ENCODE measurements around the gene FOSL2. TPM values are rescaled to one million over a fixed set of nuclear protein-coding genes. Genes with fewer than 3 reads are reported as not detected.

The FOSL2 gene
- total and polyA plus RNA-seq, 10 of the 15 experiments (the other 5 are each of a cell fraction or from before 2014, with no cell fraction given) = 0.05 to 1.3 (median 0.34) TPM

DNA sequence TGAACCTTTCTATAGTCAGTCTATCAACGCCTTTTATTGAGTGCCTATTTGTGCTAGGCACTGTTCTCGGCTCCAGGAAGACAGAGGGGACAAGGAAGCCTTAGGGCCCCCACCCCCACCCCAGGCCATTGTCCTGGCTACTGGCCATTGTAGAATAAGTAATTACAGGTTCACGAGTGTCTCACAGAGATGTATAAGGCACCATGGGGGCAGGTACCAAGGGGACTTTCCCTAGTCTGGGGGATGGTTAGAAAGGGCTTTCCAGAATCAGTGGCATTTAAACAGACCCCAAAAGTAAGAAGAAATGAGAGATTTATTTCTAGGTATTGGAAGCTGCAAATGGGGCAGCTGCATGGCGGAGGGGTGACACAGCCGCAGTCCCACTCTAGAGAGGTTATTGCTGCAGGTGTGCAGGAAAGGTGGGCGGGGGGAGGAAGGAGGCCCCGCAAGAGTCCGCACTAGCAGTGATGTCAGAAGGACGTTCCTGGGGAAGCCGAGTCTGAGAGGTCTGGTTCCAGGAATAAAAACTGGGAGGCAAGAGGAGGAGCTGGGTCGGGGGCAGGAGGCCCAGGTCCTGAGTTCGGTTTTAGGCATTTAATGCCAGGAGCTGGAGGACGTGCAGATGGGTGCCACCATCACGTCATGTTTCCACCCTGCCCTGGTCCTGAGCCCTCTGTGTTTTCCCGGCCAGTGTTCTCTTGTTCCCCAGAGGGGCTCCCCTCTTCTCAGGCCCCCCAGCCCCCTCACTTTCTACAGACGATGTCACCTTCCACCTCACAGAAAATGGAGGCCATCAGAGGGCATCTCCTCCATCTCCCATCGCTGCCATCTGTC lies 30.5 kb downstream of the FOSL2 start:
- Histone ChIP-seq H3K79me2 (ENCODE audit: control insufficient read depth, insufficient read depth, low read length) (no peaks in the 10 kb centered on the region), H4K20me1 (ENCODE audit: control insufficient read depth, insufficient read depth) (no peaks in the 10 kb centered on the region), H3K27me3 (replicated peaks in 1 of 2; ENCODE audit: control insufficient read depth in 2 of 2, insufficient read depth in 2 of 2, low read length in 1 of 2) (no peaks in the 10 kb centered on the region; a peak in 2 of 4 replicates), H3K4me2 (ENCODE audit: control insufficient read depth, insufficient read depth) (no peak overlapping the region), H3K4me3 (no peak overlapping the region), H3K9ac (ENCODE audit: control insufficient read depth, insufficient read depth, low read length) (no peak overlapping the region), H3K9me3 (replicated peaks; ENCODE audit: control insufficient read depth, insufficient read depth, low read length) (no peaks in the 10 kb centered on the region), H2AFZ (ENCODE audit: control insufficient read depth, low read depth, low read length) (no peak overlapping the region), H3K27ac (ENCODE audit: control insufficient read depth, insufficient read depth) (no peak overlapping the region), H3K36me3 (ENCODE audit: control insufficient read depth in 2 of 2, insufficient read depth in 2 of 2, low read length in 1 of 2) (no peaks in the 10 kb centered on the region), H3K4me1 (ENCODE audit: control insufficient read depth, insufficient read depth, low read length) (no peaks in the 10 kb centered on the region)
- ChIA-PET RAD21 (ENCODE audit: unreplicated experiment) (no interaction called here), SMC1A (ENCODE audit: uncharacterized antibody, unreplicated experiment) (interaction anchor here (0.6 to 1.5 kb wide), 2 partner anchors 586 to 610 kb away, joined by 3 read pairs; no protein-coding TSS in a partner anchor), POLR2A (no interaction called here), CTCF (no interaction called here)
- ATAC-seq (no peak), FAIRE-seq (no peak), DNase-seq (ENCODE audit: low read depth, low spot score) (no peak)
- 22% methylated on average over 17 of the region's 17 CpGs for WGBS (ENCODE audit: insufficient coverage, insufficient replicate concordance, low lambda C conversion rate, missing lambda C conversion rate)
- BruUV-seq (replicated peaks) = no TSS peak
- TF ChIP-seq RFX5 (IDR thresholded peaks at IDR 0.05; ENCODE audit: low read depth, low read length) (no peak), NFXL1 (IDR thresholded peaks at IDR 0.05; ENCODE audit: borderline replicate concordance) (no peak), SREBF2 (IDR thresholded peaks at IDR 0.05; ENCODE audit: low read length) (no peak), ZBTB40 (IDR thresholded peaks at IDR 0.05; ENCODE audit: borderline replicate concordance) (no peak), SMAD1 (IDR thresholded peaks at IDR 0.05; ENCODE audit: low read depth, partially characterized antibody) (no peak), NBN (IDR thresholded peaks at IDR 0.05) (no peak), KAT2A (conservative IDR thresholded peaks at IDR 0.05; ENCODE audit: control insufficient read depth, low read depth, low read length) (no peak), ZNF622 (IDR thresholded peaks at IDR 0.05) (no peak), MLLT1 (IDR thresholded peaks at IDR 0.05) (no peak), SMC3 (IDR thresholded peaks at IDR 0.05; ENCODE audit: borderline replicate concordance, low read length) (no peak), ZNF274 (IDR thresholded peaks at IDR 0.05; ENCODE audit: insufficient read depth, insufficient read length) (no peak), RAD21 (IDR thresholded peaks at IDR 0.05; ENCODE audit: insufficient read depth, low read depth, low read length) (no peak)
- TF ChIP-seq, protein P1, sequence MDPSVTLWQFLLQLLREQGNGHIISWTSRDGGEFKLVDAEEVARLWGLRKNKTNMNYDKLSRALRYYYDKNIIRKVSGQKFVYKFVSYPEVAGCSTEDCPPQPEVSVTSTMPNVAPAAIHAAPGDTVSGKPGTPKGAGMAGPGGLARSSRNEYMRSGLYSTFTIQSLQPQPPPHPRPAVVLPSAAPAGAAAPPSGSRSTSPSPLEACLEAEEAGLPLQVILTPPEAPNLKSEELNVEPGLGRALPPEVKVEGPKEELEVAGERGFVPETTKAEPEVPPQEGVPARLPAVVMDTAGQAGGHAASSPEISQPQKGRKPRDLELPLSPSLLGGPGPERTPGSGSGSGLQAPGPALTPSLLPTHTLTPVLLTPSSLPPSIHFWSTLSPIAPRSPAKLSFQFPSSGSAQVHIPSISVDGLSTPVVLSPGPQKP (IDR thresholded peaks at IDR 0.05; ENCODE audit: low read depth, low read length) = no peak
- TF ChIP-seq, protein P2, sequence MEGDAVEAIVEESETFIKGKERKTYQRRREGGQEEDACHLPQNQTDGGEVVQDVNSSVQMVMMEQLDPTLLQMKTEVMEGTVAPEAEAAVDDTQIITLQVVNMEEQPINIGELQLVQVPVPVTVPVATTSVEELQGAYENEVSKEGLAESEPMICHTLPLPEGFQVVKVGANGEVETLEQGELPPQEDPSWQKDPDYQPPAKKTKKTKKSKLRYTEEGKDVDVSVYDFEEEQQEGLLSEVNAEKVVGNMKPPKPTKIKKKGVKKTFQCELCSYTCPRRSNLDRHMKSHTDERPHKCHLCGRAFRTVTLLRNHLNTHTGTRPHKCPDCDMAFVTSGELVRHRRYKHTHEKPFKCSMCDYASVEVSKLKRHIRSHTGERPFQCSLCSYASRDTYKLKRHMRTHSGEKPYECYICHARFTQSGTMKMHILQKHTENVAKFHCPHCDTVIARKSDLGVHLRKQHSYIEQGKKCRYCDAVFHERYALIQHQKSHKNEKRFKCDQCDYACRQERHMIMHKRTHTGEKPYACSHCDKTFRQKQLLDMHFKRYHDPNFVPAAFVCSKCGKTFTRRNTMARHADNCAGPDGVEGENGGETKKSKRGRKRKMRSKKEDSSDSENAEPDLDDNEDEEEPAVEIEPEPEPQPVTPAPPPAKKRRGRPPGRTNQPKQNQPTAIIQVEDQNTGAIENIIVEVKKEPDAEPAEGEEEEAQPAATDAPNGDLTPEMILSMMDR (IDR thresholded peaks at IDR 0.05 in 2 of 3, conservative IDR thresholded peaks at IDR 0.05 in 1 of 3; ENCODE audit: control insufficient read depth in 2 of 3, extremely low read depth in 1 of 3, insufficient read depth in 1 of 3, low read depth in 3 of 3, low read length in 3 of 3) = no peak
- intact Hi-C loops (cut with micrococcal nuclease; ENCODE audit: unreplicated experiment) (no loop called here), in situ Hi-C loops (cut with MboI) (no loop called here)

All from GM12878 (cell line).